GM08714 (cell line): ENCODE data around the gene LRBA.
"Not testable (repeated sequence)": the region's sequence is repeated elsewhere in the genome, so short reads cannot be mapped to it uniquely, and the experiment has no call there.

ENCODE experiments used
- H3K4me3 ChIP-seq: fragments of 200-500 bp; sonication (Bioruptor generic); 2 replicates; pipeline ENCODE4 v1.5.1; 2014; ENCODE audit warnings: mild to moderate bottlenecking, low read length, inconsistent platforms
- ZNF274 ChIP-seq: IDR thresholded peaks from 2 replicates; pipeline ENCODE4 v1.6.1; 2012; ENCODE audit warnings: mild to moderate bottlenecking, low read depth, low read length

The LRBA gene

GRCh38 chr4:151014521-151015458, at the start of gene LRBA:
Gene LRBA (minus strand): TSS chr4:151015284. CDS start chr4:151014642, 642 bp downstream.
- peak within 1 kb of the TSS; percentile 93 for H3K4me3 ChIP-seq
- no peak for TF ChIP-seq ZNF274

- not testable (repeated sequence) for H3K4me3 ChIP-seq
Measured at GRCh38 chr4:151063143-151063542, 48.1 kb upstream of the LRBA start.

DNA sequence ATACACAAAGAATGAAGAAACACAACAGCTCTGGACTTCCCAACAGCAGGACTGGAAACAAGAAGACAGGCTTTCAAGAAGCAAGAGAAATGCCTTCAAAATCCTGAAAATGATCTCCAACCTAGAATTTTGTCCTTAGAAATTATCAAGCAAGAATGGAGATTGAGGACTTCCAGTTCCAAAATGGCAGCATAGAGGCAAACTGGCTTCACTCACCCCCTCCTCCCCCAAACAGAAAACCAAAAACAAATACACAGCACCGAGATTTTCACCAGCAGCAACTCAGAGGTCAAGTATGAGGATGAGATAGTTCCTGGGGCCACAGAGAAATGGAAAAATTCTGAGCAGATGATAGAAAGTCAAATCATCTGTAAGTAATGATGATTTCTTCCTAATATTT, 40.5 kb upstream of the LRBA start:
- no peak for TF ChIP-seq ZNF274

DNA sequence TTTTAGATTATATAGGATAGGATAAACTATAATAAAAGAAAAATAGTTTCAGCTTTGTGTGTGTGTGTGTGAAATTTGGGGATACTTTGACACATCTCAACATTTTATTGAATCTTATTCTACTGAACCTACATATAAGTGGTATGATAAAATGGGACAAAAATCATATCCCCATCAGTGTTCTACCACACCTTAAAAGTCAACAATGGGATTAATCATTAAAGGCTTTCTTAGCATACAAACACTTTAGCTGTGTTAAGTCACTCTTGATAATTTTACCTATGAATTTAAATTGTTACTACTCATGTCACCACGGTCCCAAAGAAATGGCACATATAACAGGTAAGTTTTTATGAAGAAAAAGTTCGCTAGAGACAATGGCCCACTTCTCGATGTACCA, 37.7 kb upstream of the LRBA start:
- no peak overlapping the region for H3K4me3 ChIP-seq
- no peak for TF ChIP-seq ZNF274

More for the DNA sequence above, 40.5 kb upstream of the LRBA start:
- no peak overlapping the region for H3K4me3 ChIP-seq

DNA sequence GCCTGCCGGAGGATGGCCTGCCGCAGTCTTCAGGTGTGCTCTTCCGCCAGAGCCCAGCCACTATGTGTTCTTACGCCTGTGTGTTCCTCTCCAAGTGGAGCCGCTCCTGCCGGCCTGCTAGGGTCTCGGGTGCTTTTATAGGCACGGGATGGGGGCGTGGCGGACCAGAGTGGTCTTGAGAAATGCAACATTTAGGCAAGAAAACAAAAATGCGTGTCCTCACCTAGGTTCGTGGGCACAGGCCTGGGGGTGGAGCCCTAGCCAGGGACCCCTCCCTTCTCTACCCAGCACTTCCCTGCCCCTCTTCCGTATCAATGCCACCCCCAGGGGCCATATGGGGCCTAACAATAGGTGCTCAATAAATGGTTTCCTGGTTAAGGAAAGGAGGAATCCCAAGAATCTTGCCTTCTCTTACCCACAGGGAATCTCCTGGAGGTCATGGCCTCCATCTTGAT, 34.4 kb upstream of the LRBA start:
- H3K4me3 ChIP-seq = no peak overlapping the region
- no peak for TF ChIP-seq ZNF274

DNA sequence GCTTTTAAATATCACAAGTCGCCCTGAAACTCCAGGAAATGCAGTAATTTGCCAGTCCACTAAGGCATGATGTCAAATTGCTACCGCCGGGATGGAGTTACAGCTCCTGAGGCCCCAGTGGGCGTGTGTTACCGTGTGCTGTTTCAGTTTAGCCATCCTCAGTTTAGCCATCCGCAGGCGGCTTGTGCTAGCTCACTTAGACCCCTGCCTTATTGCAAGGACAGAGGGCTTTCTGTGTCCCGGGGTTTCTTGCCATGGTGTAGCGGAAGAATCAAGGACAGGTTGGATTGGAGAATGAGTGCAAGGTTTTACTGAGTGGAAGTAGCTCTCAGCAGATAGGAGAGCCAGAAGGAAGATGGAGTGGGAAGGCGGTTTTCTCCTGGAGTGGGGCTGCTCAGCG, 33.8 kb upstream of the LRBA start:
- H3K4me3 ChIP-seq = no peak overlapping the region
- no peak for TF ChIP-seq ZNF274

DNA sequence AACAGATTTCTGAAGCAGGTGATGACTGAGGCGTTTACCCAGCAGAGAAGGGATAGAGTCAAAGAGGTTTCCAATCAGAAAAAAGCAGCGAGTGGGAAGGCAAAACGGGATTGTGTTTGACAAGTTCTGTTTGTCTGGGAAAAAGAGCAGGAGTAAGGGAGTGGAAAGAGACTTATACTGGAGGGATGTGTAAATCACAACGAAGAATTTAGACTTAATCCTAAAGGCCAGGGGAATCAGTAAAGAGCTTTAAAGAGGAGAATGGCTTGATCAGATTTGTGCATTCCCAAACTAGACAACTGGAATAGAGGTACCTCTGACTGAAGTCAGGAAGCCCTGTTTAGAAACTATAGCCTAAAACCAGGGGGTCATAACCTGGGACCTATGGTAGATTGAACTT, 31.5 kb upstream of the LRBA start:
- no peak overlapping the region for H3K4me3 ChIP-seq
- TF ChIP-seq ZNF274 = no peak

GRCh38 chr4:151045907-151046306, 30.8 kb upstream of the LRBA start:
- H3K4me3 ChIP-seq = no peak overlapping the region
- TF ChIP-seq ZNF274 = no peak

GRCh38 chr4:151043803-151044515, 28.9 kb upstream of the LRBA start:
- no peak for TF ChIP-seq ZNF274
- no peak overlapping the region for H3K4me3 ChIP-seq

GRCh38 chr4:151039733-151040132, 24.6 kb upstream of the LRBA start:
- no peak for TF ChIP-seq ZNF274
- no peak overlapping the region for H3K4me3 ChIP-seq

GRCh38 chr4:151038452-151039157, 23.5 kb upstream of the LRBA start:
- H3K4me3 ChIP-seq = no peak overlapping the region
- no peak for TF ChIP-seq ZNF274

DNA sequence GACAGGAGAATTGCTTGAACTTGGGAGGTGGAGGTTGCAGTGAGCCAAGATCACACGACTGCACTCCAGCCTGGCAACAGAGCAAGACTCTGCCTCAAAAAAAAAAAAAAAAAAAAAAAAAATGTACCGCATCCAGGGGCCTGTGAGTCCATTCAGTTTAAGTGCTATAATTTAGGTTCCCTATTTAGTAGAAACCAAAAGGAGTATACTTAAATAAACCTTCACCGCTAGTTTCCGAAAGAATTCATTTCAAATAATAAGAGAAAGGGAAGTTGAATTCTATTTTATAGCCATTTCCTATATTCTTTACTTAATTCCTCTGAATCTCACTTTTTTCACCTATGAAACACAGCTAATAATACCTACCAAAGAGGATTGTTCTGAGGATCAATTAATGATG, 20.8 kb upstream of the LRBA start:
- H3K4me3 ChIP-seq = no peak overlapping the region
- TF ChIP-seq ZNF274 = no peak

DNA sequence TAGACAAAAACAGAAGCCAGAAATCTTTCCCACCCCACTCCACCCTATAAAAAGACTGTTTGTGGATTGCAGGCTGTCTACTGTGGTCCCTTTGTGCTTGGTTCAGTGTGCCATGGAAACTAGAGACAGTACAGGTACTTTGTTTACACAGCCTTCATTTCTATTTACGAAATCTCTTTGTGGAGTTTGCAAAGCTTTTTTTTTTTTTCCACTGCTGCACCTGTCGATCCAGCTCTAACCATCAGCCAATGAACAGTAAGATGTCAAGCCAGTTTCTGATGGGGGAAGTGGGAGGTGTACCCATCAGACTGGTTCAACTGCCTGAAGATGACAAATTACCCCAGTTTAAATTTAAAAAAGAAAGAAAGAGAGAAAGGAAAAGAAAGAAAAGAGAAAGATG, 20.2 kb upstream of the LRBA start:
- no peak overlapping the region for H3K4me3 ChIP-seq
- TF ChIP-seq ZNF274 = no peak

- no peak for TF ChIP-seq ZNF274
- H3K4me3 ChIP-seq = no peak overlapping the region
Measured at GRCh38 chr4:151034829-151035228, 19.7 kb upstream of the LRBA start.

GRCh38 chr4:151031831-151032605, 16.9 kb upstream of the LRBA start:
- peak overlapping the region; percentile 54; the same call in 1 of the 2 replicates for H3K4me3 ChIP-seq
- no peak for TF ChIP-seq ZNF274
